NB4 (cell line): ENCODE results near the gene IRAK1.

Experiments
- CTCF ChIP-seq: IDR thresholded peaks from one replicate; pipeline ENCODE4 v1.5.1; 2012; ENCODE audit warnings: low read depth, low read length
- MAX ChIP-seq: IDR thresholded peaks from 2 replicates; pipeline ENCODE4 v1.6.1; 2011; ENCODE audit warnings: low read depth, low read length
- POLR2A ChIP-seq: IDR thresholded peaks from 2 replicates; pipeline ENCODE4 v1.6.1; 2011; ENCODE audit warnings: mild to moderate bottlenecking; ENCODE audit not compliant: insufficient read length; ENCODE audit errors: extremely low read depth

- TF ChIP-seq CTCF (no peak), POLR2A (no peak), MAX (no peak)
These were observed 26.5 kb upstream of the IRAK1 start for GRCh38 chrX:154046031-154046781.
